ENCODE measurements around the gene IMP4. TPM values are rescaled to one million over a fixed set of nuclear protein-coding genes. Genes with fewer than 3 reads are reported as not detected.
A peak's percentile ranks its signal among the peaks of the same experiment; 100 is the strongest.

IMP4 gene
- total and polyA plus RNA-seq, 2 experiments from 2014 or later: 87.8 to 147 TPM

DNA sequence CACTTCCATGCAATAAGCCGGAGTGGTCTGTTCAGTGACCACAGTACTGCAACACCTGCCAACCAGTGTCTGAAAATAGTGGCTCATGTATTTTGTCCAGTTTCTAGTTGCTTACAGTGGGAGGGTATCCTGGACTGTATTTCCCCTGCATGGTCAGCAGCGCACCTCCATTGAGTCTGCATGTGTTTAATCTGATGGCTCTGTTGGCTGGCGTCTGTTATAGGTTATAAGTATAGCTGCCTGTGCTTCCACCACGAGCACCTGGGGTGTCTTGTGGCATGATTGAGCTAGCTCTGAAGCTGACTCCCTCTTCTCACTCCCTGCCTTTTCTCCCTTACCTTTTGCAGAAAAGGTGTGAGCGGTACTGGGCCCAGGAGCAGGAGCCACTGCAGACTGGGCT is 26.1 kb downstream of the IMP4 start:
- peaks cover 18% of the 10 kb centered on the region for H3K27me3 Mint-ChIP-seq (ENCODE audit: insufficient read depth, low read depth, poor library complexity)
- H3K27me3 ChIP-seq (ENCODE audit: insufficient read depth): no peaks in the 10 kb centered on the region
- TF ChIP-seq EZH2phosphoT487 (IDR thresholded peaks at IDR 0.05; ENCODE audit: unreplicated experiment) (no peak), CREB1 (CRISPR knock-in tag; IDR thresholded peaks at IDR 0.05; ENCODE audit: low read depth) (no peak), ZNF331 (CRISPR knock-in tag; IDR thresholded peaks at IDR 0.05; ENCODE audit: low read depth) (no peak), REST (IDR thresholded peaks at IDR 0.05; ENCODE audit: unreplicated experiment) (no peak), NANOG (IDR thresholded peaks at IDR 0.05; ENCODE audit: borderline replicate concordance) (no peak), EZH2 (IDR thresholded peaks at IDR 0.05; ENCODE audit: low read depth, unreplicated experiment) (no peak), JUNB (IDR thresholded peaks at IDR 0.05; ENCODE audit: unreplicated experiment) (no peak), ZNF114 (CRISPR knock-in tag; IDR thresholded peaks at IDR 0.05) (no peak), POLR2AphosphoS5 (IDR thresholded peaks at IDR 0.05; ENCODE audit: low read depth) (no peak), ETS1 (IDR thresholded peaks at IDR 0.05) (no peak), ZNF462 (CRISPR knock-in tag; IDR thresholded peaks at IDR 0.05) (no peak), STAT1 (IDR thresholded peaks at IDR 0.05; ENCODE audit: unreplicated experiment) (no peak)
- TF ChIP-seq, protein P1, sequence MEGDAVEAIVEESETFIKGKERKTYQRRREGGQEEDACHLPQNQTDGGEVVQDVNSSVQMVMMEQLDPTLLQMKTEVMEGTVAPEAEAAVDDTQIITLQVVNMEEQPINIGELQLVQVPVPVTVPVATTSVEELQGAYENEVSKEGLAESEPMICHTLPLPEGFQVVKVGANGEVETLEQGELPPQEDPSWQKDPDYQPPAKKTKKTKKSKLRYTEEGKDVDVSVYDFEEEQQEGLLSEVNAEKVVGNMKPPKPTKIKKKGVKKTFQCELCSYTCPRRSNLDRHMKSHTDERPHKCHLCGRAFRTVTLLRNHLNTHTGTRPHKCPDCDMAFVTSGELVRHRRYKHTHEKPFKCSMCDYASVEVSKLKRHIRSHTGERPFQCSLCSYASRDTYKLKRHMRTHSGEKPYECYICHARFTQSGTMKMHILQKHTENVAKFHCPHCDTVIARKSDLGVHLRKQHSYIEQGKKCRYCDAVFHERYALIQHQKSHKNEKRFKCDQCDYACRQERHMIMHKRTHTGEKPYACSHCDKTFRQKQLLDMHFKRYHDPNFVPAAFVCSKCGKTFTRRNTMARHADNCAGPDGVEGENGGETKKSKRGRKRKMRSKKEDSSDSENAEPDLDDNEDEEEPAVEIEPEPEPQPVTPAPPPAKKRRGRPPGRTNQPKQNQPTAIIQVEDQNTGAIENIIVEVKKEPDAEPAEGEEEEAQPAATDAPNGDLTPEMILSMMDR (conservative IDR thresholded peaks at IDR 0.05; ENCODE audit: low read depth in 2 of 2): no peak
- H3K4me3 ChIP-seq: peak overlapping the region; percentile 22; the same call in 1 of the 2 replicates
- no peak overlapping the region for H3K27ac ChIP-seq (ENCODE audit: low read depth)
- DNase-seq (ENCODE audit: low spot score) (no peak), ATAC-seq (no peak)
- no peaks in the 10 kb centered on the region for H3F3A ChIP-seq (replicated peaks; ENCODE audit: low read depth)
- H3K4me2 ChIP-seq: peak overlapping the region; percentile 38
- H3K4me1 ChIP-seq (ENCODE audit: insufficient read depth): peaks cover 27% of the 10 kb centered on the region
- H3K9me3 Mint-ChIP-seq: no peaks in the 10 kb centered on the region; the same call in 2 of the 3 replicates
- H3K79me2 ChIP-seq (replicated peaks; ENCODE audit: insufficient read depth): no peaks in the 10 kb centered on the region
- H2AFZ ChIP-seq: no peak overlapping the region
- no peak overlapping the region for H3K4me3 Mint-ChIP-seq
- no peak overlapping the region for H3K27ac Mint-ChIP-seq
- peaks cover 11% of the 10 kb centered on the region for H3K36me3 Mint-ChIP-seq (ENCODE audit: low read depth)
- H3K36me3 ChIP-seq (ENCODE audit: insufficient read depth): no peaks in the 10 kb centered on the region
- H4K20me1 ChIP-seq (replicated peaks; ENCODE audit: insufficient read depth): no peaks in the 10 kb centered on the region
- no peaks in the 10 kb centered on the region for H3K9me2 ChIP-seq (ENCODE audit: insufficient read depth)
- H3K4me1 Mint-ChIP-seq: peaks cover 26% of the 10 kb centered on the region

All from GM23338 (cell line).